Measurements from ENCODE around the gene SRSF3.

GRCh38 chr6:36641543-36641942 lies 47.4 kb downstream of the SRSF3 start:
- TF ChIP-seq ARNTL (CRISPR knock-in tag; IDR thresholded peaks at IDR 0.05; ENCODE audit: borderline replicate concordance, low read depth) (no peak), PATZ1 (CRISPR knock-in tag; IDR thresholded peaks at IDR 0.05; ENCODE audit: borderline replicate concordance) (no peak), ZFP3 (CRISPR knock-in tag; IDR thresholded peaks at IDR 0.05) (no peak), ZNF70 (CRISPR knock-in tag; IDR thresholded peaks at IDR 0.05) (no peak), POU6F1 (CRISPR knock-in tag; IDR thresholded peaks at IDR 0.05; ENCODE audit: borderline replicate concordance, low read depth) (no peak), CSRNP3 (CRISPR knock-in tag; IDR thresholded peaks at IDR 0.05) (no peak), ISL1 (CRISPR knock-in tag; IDR thresholded peaks at IDR 0.05) (no peak), ZNF565 (CRISPR knock-in tag; conservative IDR thresholded peaks at IDR 0.05; ENCODE audit: low read depth) (no peak)
